ENCODE results near the gene RAB44. TPM values are rescaled to one million over a fixed set of nuclear protein-coding genes. Genes with fewer than 3 reads are reported as not detected.
A peak's percentile ranks its signal among the peaks of the same experiment; 100 is the strongest.

RAB44 gene
- total and polyA plus RNA-seq, 2 of the 13 experiments (the other 11 are each of a cell fraction or from before 2014, with no cell fraction given), result not detected

DNA sequence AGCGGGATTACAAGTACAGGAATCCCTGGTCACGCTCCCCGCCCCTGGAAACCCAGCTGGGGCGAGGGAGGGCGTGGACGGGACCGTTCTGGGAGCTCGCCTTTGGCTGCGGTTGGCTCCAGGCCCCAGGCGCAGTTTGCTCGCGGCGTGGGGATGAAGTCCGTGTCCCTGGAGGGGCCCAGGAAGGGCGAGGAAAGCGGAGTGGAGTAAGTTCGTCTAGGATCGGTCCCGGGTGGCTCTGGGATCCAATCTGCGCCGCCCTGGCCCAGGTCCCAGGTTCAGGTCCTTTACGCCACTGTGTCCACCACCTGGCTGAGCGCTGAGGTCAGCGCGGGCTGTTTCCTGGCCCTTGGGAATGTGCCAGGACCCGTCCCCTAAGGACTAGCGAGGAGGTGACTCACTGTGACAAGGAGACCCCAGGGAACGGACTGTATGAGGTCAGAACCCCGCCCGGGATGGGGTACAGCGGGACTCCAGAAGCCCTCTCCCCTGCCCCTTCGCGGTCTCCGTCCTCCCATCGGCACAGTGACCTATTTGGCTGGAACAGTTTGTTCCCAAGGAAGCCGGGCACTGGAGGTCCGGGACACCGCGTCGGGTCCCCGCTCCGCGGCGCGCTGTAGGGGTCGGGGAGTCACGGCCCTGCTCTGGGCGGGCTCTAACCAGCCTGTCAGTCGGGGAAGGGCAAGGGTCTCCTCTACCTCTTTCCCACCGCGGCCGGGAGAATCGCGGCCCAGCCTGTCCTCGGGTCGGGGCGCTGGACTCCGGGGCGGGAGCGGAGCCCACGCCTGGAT, 18.4 kb upstream of the RAB44 start (continued):
- TF ChIP-seq ZNF574 (CRISPR knock-in tag; IDR thresholded peaks at IDR 0.05) (no peak), FOXK1 (CRISPR knock-in tag; IDR thresholded peaks at IDR 0.05; ENCODE audit: borderline replicate concordance, low read depth) (no peak), KLF6 (CRISPR knock-in tag; IDR thresholded peaks at IDR 0.05) (no peak), NFATC3 (CRISPR knock-in tag; IDR thresholded peaks at IDR 0.05) (no peak), HDAC6 (IDR thresholded peaks at IDR 0.05; ENCODE audit: low read depth, low read length) (0 out of 2 replicates have a peak, but pooled peaks have one; percentile 16), ZNF33A (CRISPR knock-in tag; IDR thresholded peaks at IDR 0.05; ENCODE audit: borderline replicate concordance) (0 out of 2 replicates have a peak, but pooled peaks have one; percentile 88), ZBTB21 (CRISPR knock-in tag; IDR thresholded peaks at IDR 0.05) (no peak), FIP1L1 (IDR thresholded peaks at IDR 0.05; ENCODE audit: borderline replicate concordance, insufficient read depth, low read depth, low read length) (no peak), ZNF564 (CRISPR knock-in tag; IDR thresholded peaks at IDR 0.05) (0 out of 2 replicates have a peak, but pooled peaks have one; percentile 16), ZNF253 (CRISPR knock-in tag; IDR thresholded peaks at IDR 0.05; ENCODE audit: borderline replicate concordance) (no peak), SCMH1 (CRISPR knock-in tag; IDR thresholded peaks at IDR 0.05; ENCODE audit: borderline replicate concordance) (no peak), SMAD1 (CRISPR knock-in tag; IDR thresholded peaks at IDR 0.05; ENCODE audit: borderline replicate concordance, low read depth) (no peak), ZNF781 (CRISPR knock-in tag; IDR thresholded peaks at IDR 0.05; ENCODE audit: borderline replicate concordance, not compliant biosample characterization) (no peak), ZNF570 (CRISPR knock-in tag; IDR thresholded peaks at IDR 0.05; ENCODE audit: borderline replicate concordance) (no peak), PITX1 (CRISPR knock-in tag; IDR thresholded peaks at IDR 0.05) (peak; percentile 16), NR3C1 (CRISPR knock-in tag; IDR thresholded peaks at IDR 0.05) (no peak), ZSCAN20 (CRISPR knock-in tag; IDR thresholded peaks at IDR 0.05; ENCODE audit: borderline replicate concordance) (no peak), ZFP36L2 (CRISPR knock-in tag; IDR thresholded peaks at IDR 0.05) (no peak), HOMEZ (CRISPR knock-in tag; IDR thresholded peaks at IDR 0.05; ENCODE audit: low read depth) (no peak), FOXO1 (CRISPR knock-in tag; IDR thresholded peaks at IDR 0.05) (no peak; the same call in 1 of the 2 replicates), SNAPC2 (CRISPR knock-in tag; IDR thresholded peaks at IDR 0.05) (no peak), CREBL2 (CRISPR knock-in tag; IDR thresholded peaks at IDR 0.05; ENCODE audit: borderline replicate concordance) (no peak), KLF16 (CRISPR knock-in tag; IDR thresholded peaks at IDR 0.05) (no peak)
- TF ChIP-seq, protein P1, sequence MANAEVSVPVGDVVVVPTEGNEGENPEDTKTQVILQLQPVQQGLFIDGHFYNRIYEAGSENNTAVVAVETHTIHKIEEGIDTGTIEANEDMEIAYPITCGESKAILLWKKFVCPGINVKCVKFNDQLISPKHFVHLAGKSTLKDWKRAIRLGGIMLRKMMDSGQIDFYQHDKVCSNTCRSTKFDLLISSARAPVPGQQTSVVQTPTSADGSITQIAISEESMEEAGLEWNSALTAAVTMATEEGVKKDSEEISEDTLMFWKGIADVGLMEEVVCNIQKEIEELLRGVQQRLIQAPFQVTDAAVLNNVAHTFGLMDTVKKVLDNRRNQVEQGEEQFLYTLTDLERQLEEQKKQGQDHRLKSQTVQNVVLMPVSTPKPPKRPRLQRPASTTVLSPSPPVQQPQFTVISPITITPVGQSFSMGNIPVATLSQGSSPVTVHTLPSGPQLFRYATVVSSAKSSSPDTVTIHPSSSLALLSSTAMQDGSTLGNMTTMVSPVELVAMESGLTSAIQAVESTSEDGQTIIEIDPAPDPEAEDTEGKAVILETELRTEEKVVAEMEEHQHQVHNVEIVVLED (CRISPR knock-in tag; IDR thresholded peaks at IDR 0.05; ENCODE audit: borderline replicate concordance), result no peak; the same call in 1 of the 2 replicates
